Measurements from ENCODE around the gene PPIE. TPM values are rescaled to one million over a fixed set of nuclear protein-coding genes. Genes with fewer than 3 reads are reported as not detected.

The PPIE gene
- total and polyA plus RNA-seq, 2 experiments from 2014 or later, result 27.8 to 51.9 TPM

DNA sequence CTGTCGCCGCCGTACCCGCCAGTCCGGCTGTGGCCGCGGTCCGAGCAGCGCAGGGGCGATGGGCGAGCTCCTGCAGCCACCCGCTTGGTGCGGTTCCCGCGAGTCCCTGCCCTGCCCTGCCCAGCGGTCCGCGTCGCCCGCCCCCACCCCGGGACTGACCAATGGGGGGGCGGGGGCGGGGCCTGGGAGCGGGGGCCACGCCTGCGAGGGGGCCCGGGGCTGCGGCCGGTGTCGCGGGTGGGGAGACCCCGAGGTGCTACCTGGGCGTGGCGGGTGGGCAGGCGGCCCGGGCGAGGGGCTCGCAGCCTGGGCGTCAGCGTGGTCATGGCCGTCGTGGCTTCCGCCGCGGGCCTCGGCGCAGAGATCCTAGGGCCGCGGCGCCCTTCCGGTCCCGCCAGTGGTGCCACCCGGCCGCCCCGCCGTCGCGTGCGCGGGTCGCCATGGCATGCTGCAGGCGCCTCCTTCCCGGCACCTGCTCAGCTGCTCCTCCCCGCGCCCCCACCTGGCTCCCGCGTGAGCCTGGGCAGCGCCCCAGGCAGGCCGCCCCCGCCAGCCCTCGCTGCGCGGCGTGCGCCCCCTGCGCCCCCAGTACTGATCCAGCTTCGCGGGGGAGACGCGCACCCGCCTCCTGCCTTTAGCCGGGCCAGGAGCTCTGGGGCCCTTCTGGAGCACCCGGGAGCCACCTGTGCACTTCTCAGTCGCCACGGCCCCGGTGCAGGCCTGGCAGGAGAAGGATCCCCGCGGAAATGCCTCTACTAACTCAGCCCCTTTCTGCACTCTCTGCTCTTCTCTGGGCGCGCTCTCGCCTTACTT lies 50.3 kb downstream of the PPIE start, which contains the start of gene BMP8B:
Gene BMP8B (minus strand): TSS at position 108 of the 813 bp plus-strand sequence. CDS start 380 bp downstream, outside the sequence.
- peak within 1 kb of the TSS; percentile 58 for H3K4me3 ChIP-seq
- Mint-ChIP-seq H3K27ac (no peak within 1 kb of the TSS), H3K4me3 (peak within 1 kb of the TSS; percentile 76), H3K36me3 (ENCODE audit: low read depth) (no peaks in the 10 kb centered on the region), H3K27me3 (ENCODE audit: insufficient read depth, low read depth, poor library complexity) (peaks cover 47% of the 10 kb centered on the region), H3K9me3 (no peaks in the 10 kb centered on the region), H3K4me1 (0 out of 3 replicates have a peak, but pooled peaks cover 2% of the 10 kb centered on the region)
- H3K79me2 ChIP-seq (replicated peaks; ENCODE audit: insufficient read depth), result no peaks in the 10 kb centered on the region
- H3K4me2 ChIP-seq, result peak within 1 kb of the TSS; percentile 83
- H3F3A ChIP-seq (replicated peaks; ENCODE audit: low read depth), result no peaks in the 10 kb centered on the region
- no peak within 1 kb of the TSS for H3K27ac ChIP-seq (ENCODE audit: low read depth)
- no peaks in the 10 kb centered on the region for H3K9me2 ChIP-seq (ENCODE audit: insufficient read depth)
- peaks cover 68% of the 10 kb centered on the region for H3K27me3 ChIP-seq (ENCODE audit: insufficient read depth)
- DNase-seq (ENCODE audit: low spot score) (peak; percentile 64), ATAC-seq (peak; percentile 65)
- TF ChIP-seq, protein P1, sequence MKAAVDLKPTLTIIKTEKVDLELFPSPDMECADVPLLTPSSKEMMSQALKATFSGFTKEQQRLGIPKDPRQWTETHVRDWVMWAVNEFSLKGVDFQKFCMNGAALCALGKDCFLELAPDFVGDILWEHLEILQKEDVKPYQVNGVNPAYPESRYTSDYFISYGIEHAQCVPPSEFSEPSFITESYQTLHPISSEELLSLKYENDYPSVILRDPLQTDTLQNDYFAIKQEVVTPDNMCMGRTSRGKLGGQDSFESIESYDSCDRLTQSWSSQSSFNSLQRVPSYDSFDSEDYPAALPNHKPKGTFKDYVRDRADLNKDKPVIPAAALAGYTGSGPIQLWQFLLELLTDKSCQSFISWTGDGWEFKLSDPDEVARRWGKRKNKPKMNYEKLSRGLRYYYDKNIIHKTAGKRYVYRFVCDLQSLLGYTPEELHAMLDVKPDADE (IDR thresholded peaks at IDR 0.05), result no peak
- TF ChIP-seq POLR2AphosphoS5 (IDR thresholded peaks at IDR 0.05; ENCODE audit: low read depth) (peak; percentile 28; the same call in 1 of the 2 replicates), EZH2 (IDR thresholded peaks at IDR 0.05; ENCODE audit: low read depth, unreplicated experiment) (peak; percentile 53)
- no peaks in the 10 kb centered on the region; the same call in 1 of the 2 replicates for H4K20me1 ChIP-seq (replicated peaks; ENCODE audit: insufficient read depth)
- peak within 1 kb of the TSS; percentile 95 for H2AFZ ChIP-seq
- H3K4me1 ChIP-seq (ENCODE audit: insufficient read depth), result no peaks in the 10 kb centered on the region
- H3K36me3 ChIP-seq (ENCODE audit: insufficient read depth), result no peaks in the 10 kb centered on the region

GRCh38 chr1:39789571-39790110 lies 51.0 kb downstream of the PPIE start:
- no peak overlapping the region for H3K27ac Mint-ChIP-seq
- H3K79me2 ChIP-seq (replicated peaks; ENCODE audit: insufficient read depth), result no peaks in the 10 kb centered on the region
- H3K9me3 Mint-ChIP-seq, result no peaks in the 10 kb centered on the region
- H3F3A ChIP-seq (replicated peaks; ENCODE audit: low read depth), result no peaks in the 10 kb centered on the region
- peak overlapping the region; percentile 58 for H3K4me3 ChIP-seq
- ATAC-seq (no peak; the same call in 2 of the 3 replicates), DNase-seq (ENCODE audit: low spot score) (no peak)
- H4K20me1 ChIP-seq (replicated peaks; ENCODE audit: insufficient read depth), result no peaks in the 10 kb centered on the region; the same call in 1 of the 2 replicates
- H3K4me3 Mint-ChIP-seq, result peak overlapping the region; percentile 76
- peak overlapping the region; percentile 95 for H2AFZ ChIP-seq
- H3K4me1 Mint-ChIP-seq, result 0 out of 3 replicates have a peak, but pooled peaks cover 2% of the 10 kb centered on the region
- peak overlapping the region; percentile 83 for H3K4me2 ChIP-seq
- no peaks in the 10 kb centered on the region for H3K4me1 ChIP-seq (ENCODE audit: insufficient read depth)
- peaks cover 68% of the 10 kb centered on the region for H3K27me3 ChIP-seq (ENCODE audit: insufficient read depth)
- H3K9me2 ChIP-seq (ENCODE audit: insufficient read depth), result no peaks in the 10 kb centered on the region
- H3K27me3 Mint-ChIP-seq (ENCODE audit: insufficient read depth, low read depth, poor library complexity), result peaks cover 47% of the 10 kb centered on the region
- H3K36me3 ChIP-seq (ENCODE audit: insufficient read depth), result no peaks in the 10 kb centered on the region
- H3K27ac ChIP-seq (ENCODE audit: low read depth), result no peak overlapping the region
- H3K36me3 Mint-ChIP-seq (ENCODE audit: low read depth), result no peaks in the 10 kb centered on the region
- TF ChIP-seq NANOG (IDR thresholded peaks at IDR 0.05; ENCODE audit: borderline replicate concordance) (no peak), JUNB (IDR thresholded peaks at IDR 0.05; ENCODE audit: unreplicated experiment) (no peak), EZH2phosphoT487 (IDR thresholded peaks at IDR 0.05; ENCODE audit: unreplicated experiment) (no peak), STAT1 (IDR thresholded peaks at IDR 0.05; ENCODE audit: unreplicated experiment) (no peak), CREB1 (CRISPR knock-in tag; IDR thresholded peaks at IDR 0.05; ENCODE audit: low read depth) (no peak), REST (IDR thresholded peaks at IDR 0.05; ENCODE audit: unreplicated experiment) (no peak), ZNF114 (CRISPR knock-in tag; IDR thresholded peaks at IDR 0.05) (no peak)
- TF ChIP-seq, protein P1 (IDR thresholded peaks at IDR 0.05), result no peak
